Neutrophil (primary cell): ENCODE results near the gene LGALS16.
"Not testable (repeated sequence)": the region's sequence is repeated elsewhere in the genome, so short reads cannot be mapped to it uniquely, and the experiment has no call there.

Experiments used
- H3K27ac ChIP-seq: fragments of 200-600 bp; sonication (generic); 2 replicates; pipeline ENCODE4 v1.5.1; 2016; ENCODE audit warnings: mild to moderate bottlenecking, moderate library complexity
- H3K27me3 ChIP-seq: fragments of 200-600 bp; sonication (generic); 2 replicates; pipeline ENCODE4 v1.6.0; 2016; ENCODE audit warnings: mild to moderate bottlenecking
- H3K36me3 ChIP-seq: fragments of 200-600 bp; sonication (generic); 2 replicates; pipeline ENCODE4 v1.5.1; 2017
- H3K4me1 ChIP-seq, 2 experiments: fragments of 200-600 bp in 1 of 2; sonication (generic) in 1 of 2; 1 replicate in 1 of 2; 2 replicates in 1 of 2; pipeline versions ENCODE4 v1.5.1 to v1.6.1; 2013 to 2016; ENCODE audit warnings: low read depth in 1 of 2, low read length in 1 of 2, mild to moderate bottlenecking in 1 of 2, moderate library complexity in 1 of 2; ENCODE audit not compliant: control insufficient read depth in 1 of 2, insufficient read depth in 1 of 2
- H3K4me3 ChIP-seq, 2 experiments: fragments of 200-600 bp in 1 of 2; sonication (generic) in 1 of 2; 1 replicate in 1 of 2; 2 replicates in 1 of 2; pipeline ENCODE4 v1.5.1; 2013 to 2016; ENCODE audit warnings: low read depth in 1 of 2, low read length in 1 of 2, mild to moderate bottlenecking in 1 of 2, moderate library complexity in 1 of 2
- H3K9me3 ChIP-seq: fragments of 200-600 bp; sonication (generic); 2 replicates; pipeline ENCODE4 v1.5.1; 2016
- TF ChIP-seq, protein P1 (sequence below): fragments of 200-600 bp; sonication (generic); IDR thresholded peaks from 2 replicates; pipeline ENCODE4 v1.5.1; 2016; ENCODE audit warnings: antibody characterized with exemption

The LGALS16 gene

DNA sequence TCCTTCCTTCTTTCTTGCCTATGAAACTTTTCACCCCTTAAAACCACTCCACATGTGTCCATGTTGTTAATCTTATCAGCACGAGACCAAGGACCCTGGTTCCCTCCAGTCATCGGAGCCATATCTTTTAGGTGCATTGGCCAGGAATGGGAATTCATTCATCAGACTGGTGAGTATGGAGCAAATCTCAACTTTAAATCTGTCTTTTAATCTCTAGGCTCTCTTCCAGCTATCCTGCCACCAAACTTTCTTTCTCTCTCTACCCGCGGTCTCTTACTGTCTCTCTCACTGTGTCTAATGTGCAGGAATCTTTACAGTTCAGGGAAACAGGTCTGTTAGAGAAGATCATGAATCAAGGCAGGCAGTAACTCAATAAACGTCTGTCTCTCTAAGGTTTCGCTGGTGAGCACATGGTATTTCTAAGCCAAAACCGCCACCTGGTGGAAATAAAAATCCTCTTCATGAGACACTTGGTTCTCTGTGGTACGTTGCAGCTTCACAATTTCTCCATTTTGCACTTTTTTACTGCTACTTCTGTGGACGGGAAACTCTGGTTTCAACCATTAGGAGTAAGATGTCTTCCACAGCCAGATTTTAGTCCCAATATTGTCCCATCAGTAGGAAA is 16.1 kb downstream of the LGALS16 start:
- TF ChIP-seq, protein P1, sequence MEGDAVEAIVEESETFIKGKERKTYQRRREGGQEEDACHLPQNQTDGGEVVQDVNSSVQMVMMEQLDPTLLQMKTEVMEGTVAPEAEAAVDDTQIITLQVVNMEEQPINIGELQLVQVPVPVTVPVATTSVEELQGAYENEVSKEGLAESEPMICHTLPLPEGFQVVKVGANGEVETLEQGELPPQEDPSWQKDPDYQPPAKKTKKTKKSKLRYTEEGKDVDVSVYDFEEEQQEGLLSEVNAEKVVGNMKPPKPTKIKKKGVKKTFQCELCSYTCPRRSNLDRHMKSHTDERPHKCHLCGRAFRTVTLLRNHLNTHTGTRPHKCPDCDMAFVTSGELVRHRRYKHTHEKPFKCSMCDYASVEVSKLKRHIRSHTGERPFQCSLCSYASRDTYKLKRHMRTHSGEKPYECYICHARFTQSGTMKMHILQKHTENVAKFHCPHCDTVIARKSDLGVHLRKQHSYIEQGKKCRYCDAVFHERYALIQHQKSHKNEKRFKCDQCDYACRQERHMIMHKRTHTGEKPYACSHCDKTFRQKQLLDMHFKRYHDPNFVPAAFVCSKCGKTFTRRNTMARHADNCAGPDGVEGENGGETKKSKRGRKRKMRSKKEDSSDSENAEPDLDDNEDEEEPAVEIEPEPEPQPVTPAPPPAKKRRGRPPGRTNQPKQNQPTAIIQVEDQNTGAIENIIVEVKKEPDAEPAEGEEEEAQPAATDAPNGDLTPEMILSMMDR, result no peak
- Histone ChIP-seq H3K27me3 (peaks cover 45% of the 10 kb centered on the region), H3K4me3 (no peak overlapping the region), H3K36me3 (no peaks in the 10 kb centered on the region), H3K4me1 (no peaks in the 10 kb centered on the region), H3K9me3 (no peaks in the 10 kb centered on the region), H3K27ac (no peak overlapping the region)

- no peaks in the 10 kb centered on the region for H3K4me1 ChIP-seq
- peaks cover 47% of the 10 kb centered on the region for H3K27me3 ChIP-seq
- no peaks in the 10 kb centered on the region for H3K36me3 ChIP-seq
- no peak overlapping the region for H3K4me3 ChIP-seq
- no peaks in the 10 kb centered on the region for H3K9me3 ChIP-seq
- H3K27ac ChIP-seq, result no peak overlapping the region
- TF ChIP-seq, protein P1, result no peak
These were observed 16.8 kb downstream of the LGALS16 start for GRCh38 chr19:39672473-39672872.

DNA sequence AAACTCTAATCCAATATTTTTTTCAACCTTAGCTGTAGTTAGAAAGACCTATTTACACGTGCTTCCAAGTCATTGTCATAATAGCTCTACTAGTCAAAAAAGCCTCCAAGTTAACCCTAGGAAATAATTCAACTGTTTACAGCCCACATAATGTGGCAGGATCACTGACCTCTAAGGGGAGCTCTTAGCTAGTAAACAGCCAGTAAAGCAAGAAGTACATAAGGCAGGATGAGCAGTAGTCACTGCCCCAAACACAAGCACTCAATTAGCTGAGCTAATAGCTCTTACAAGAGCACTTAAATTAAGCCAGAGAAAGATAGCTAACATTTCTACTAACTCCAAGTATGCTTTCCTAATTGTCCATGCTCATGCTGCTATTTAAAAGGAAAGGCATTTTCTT is 18.1 kb downstream of the LGALS16 start:
- not testable (repeated sequence) for H3K27ac ChIP-seq, H3K9me3 ChIP-seq, H3K4me1 ChIP-seq, H3K4me3 ChIP-seq, H3K36me3 ChIP-seq
- H3K27me3 ChIP-seq, result peaks cover 58% of the 10 kb centered on the region

- H3K9me3 ChIP-seq, result no peaks in the 10 kb centered on the region
- H3K36me3 ChIP-seq, result no peaks in the 10 kb centered on the region
- no peak overlapping the region for H3K4me3 ChIP-seq
- TF ChIP-seq, protein P1, result no peak
- H3K4me1 ChIP-seq, result no peaks in the 10 kb centered on the region
- peaks cover 56% of the 10 kb centered on the region for H3K27me3 ChIP-seq
- no peak overlapping the region for H3K27ac ChIP-seq
These were observed 20.3 kb downstream of the LGALS16 start for GRCh38 chr19:39676004-39676403.

DNA sequence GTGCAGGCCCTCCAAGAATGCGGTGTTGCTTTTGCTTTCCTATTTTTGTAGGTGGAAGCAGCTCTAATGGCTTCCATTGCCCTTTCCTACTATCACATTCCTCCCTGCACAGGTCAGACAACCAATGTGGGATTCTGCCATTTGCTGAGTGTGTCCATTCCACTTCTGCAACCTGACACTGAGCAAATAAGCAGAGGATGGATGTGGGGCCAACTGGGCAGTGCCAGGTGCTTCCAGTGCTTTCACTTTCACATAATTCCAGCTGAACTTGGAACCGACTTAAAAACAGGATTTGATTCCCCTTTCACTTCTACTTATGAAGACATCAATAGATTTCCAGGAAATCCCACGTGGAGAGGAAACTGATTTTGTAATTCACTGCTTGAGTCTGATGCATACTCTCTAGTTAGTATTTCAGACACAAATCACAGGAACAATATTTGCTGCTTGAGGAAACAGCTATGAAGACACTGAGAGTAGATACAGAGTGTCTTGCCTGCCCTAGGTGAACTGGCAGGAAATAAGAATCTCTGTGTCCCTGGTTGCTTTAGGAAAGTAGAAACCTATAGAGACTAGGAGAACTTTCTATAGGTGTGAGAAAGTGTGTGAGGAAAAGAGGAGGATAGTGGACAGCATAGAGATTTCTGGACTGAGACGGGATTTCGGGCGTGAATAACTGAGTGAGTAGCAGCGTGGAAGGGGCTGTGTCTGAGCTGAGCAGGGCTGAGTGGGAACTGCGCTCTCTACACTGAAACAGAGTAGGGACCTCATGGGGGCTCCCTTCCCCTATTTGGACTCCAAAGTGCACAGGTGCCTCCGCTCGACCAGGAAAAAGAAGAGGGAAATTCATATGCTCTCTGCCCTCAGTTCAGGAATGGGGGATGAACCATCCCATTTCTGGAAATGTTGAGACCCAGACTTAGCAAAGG is 22.5 kb downstream of the LGALS16 start:
- Histone ChIP-seq H3K27me3 (peaks cover 37% of the 10 kb centered on the region), H3K9me3 (no peaks in the 10 kb centered on the region), H3K4me3 (no peak overlapping the region), H3K27ac (no peak overlapping the region), H3K36me3 (no peaks in the 10 kb centered on the region), H3K4me1 (no peaks in the 10 kb centered on the region)
- TF ChIP-seq, protein P1, result no peak
